Right hindlimb (tissue), 1 donor: ENCODE data around the gene DDX39B.
"Not testable (repeated sequence)": the region's sequence is repeated elsewhere in the genome, so short reads cannot be mapped to it uniquely, and the experiment has no call there.

Experiments
- DNase-seq: peaks from one replicate; pipeline ENCODE4 v3.0.0-alpha.2; 2018

The DDX39B gene

GRCh38 chr6:31575335-31575901 is 33.6 kb upstream of the DDX39B start, which contains the start of gene TNF:
Gene TNF (plus strand): TSS chr6:31575565. CDS start chr6:31575742, 177 bp downstream.
- no peak for DNase-seq

- no peak for DNase-seq
Observed at GRCh38 chr6:31574106-31575061, 32.6 kb upstream of the DDX39B start.

GRCh38 chr6:31573239-31574105 is 31.7 kb upstream of the DDX39B start:
- no peak for DNase-seq

DNA sequence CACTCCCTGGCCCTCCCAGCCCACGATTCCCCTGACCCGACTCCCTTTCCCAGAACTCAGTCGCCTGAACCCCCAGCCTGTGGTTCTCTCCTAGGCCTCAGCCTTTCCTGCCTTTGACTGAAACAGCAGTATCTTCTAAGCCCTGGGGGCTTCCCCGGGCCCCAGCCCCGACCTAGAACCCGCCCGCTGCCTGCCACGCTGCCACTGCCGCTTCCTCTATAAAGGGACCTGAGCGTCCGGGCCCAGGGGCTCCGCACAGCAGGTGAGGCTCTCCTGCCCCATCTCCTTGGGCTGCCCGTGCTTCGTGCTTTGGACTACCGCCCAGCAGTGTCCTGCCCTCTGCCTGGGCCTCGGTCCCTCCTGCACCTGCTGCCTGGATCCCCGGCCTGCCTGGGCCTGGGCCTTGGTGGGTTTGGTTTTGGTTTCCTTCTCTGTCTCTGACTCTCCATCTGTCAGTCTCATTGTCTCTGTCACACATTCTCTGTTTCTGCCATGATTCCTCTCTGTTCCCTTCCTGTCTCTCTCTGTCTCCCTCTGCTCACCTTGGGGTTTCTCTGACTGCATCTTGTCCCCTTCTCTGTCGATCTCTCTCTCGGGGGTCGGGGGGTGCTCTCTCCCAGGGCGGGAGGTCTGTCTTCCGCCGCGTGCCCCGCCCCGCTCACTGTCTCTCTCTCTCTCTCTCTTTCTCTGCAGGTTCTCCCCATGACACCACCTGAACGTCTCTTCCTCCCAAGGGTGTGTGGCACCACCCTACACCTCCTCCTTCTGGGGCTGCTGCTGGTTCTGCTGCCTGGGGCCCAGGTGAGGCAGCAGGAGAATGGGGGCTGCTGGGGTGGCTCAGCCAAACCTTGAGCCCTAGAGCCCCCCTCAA is 30.5 kb upstream of the DDX39B start, which contains the start of gene LTA:
TSS of gene LTA (plus strand) at position 249 of the 871 bp plus-strand sequence. CDS start at position 703, 454 bp downstream.
- DNase-seq = no peak

GRCh38 chr6:31569861-31570536 is 28.2 kb upstream of the DDX39B start:
- DNase-seq = no peak

DNA sequence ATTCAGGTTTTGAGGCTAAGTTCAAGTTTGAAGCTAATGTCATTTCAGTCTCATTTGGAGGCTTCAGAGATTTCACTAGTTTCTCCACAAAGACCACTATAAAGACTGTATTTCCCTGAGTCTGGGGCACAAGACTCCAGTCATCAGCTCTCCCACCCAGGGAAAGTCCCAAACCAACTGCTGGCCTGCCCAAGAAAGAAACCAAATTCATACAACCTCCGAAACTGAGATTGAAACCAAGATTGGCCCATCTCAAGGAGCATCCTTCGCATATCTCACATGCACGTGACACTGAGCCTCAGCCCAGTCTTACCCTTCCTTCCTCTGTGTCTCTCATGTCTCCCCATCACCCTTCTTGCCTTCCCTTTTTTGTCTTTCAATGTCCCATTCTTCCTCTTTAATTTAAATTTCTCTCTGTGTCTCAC is 26.7 kb upstream of the DDX39B start:
- DNase-seq = no peak

GRCh38 chr6:31567531-31568370 is 25.9 kb upstream of the DDX39B start:
- no peak for DNase-seq

DNA sequence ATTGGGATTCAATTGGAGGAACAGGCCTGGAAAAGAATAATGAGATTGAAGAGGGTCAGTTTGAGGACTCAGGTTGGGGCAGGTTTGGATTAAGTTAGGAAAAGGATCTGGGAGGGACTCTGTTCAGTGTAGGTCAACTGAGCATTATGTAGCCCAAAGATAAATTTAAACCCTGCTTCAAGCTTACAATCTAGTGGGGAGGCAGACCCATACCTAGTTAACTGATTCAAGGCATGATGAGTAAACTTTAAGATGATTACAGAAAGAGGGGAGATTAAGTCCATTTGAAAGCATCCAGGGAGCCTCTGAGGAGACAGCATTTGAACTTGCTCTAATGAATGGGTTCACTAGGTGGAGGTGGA is 18.9 kb upstream of the DDX39B start:
- DNase-seq = no peak

GRCh38 chr6:31559958-31560696 is 18.3 kb upstream of the DDX39B start:
- no peak for DNase-seq

DNA sequence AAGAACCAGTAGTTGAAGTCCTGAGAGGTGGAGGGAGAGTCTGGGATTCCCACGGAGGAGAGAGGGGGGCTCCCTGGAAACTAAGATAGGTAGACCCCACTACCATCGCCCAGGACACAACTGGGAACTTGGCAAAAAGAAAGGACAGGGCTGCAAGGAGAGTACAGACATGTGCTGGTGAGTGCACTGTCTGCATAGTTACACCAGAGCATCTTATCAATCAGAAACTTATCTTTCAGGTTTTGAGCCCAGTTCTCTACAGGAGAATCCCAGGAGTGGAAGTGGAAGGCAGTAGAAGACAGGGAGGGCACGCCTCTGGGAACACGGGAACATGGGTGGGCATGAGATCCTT is 17.8 kb upstream of the DDX39B start:
- DNase-seq = no peak

GRCh38 chr6:31558631-31559500 is 17.1 kb upstream of the DDX39B start:
- DNase-seq = no peak

DNA sequence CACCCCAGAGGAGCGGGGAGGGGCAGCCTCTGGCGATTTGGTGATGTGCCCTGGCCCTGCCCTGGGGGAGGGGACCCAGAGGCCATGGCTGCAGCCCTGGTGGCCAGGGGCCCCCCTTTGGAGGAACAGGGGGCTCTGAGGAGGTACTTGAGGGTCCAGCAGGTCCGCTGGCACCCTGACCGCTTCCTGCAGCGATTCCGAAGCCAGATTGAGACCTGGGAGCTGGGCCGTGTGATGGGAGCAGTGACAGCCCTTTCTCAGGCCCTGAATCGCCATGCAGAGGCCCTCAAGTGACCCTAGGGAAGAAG is 16.5 kb upstream of the DDX39B start:
- no peak for DNase-seq

DNA sequence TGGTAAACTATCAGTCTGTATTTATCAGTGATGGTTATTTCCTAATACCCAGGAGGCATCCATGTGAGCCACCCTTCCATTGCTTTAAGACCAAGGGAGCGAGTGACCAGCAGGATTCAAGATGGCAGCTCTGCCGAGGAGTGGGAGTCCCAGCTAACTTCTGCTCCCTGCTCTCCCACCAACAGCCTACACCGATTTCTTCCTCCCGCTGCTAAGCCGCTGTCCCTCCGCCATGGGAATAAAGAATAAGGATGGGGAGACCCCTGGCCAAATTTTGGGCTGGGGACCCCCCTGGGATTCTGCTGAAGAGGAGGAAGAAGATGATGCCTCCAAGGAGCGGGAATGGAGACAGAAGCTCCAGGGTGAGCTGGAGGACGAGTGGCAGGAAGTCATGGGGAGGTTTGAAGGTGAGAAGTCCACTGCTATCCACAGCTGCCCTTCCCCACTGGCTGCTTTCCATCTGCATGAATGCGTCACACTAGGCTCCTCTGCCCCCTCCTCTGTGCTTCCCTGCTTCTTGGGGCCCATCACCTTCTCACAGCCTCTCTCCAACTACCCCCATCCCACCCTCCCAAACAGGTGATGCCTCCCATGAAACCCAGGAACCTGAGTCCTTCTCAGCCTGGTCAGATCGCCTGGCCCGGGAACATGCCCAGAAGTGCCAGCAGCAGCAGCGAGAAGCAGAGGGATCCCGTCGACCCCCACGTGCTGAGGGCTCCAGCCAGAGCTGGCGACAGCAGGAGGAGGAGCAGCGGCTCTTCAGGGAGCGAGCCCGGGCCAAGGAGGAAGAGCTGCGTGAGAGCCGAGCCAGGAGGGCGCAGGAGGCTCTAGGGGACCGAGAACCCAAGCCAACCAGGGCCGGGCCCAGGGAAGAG is 15.9 kb upstream of the DDX39B start:
- no peak for DNase-seq

- no peak for DNase-seq
Observed at GRCh38 chr6:31556307-31556706, 14.5 kb upstream of the DDX39B start.

DNA sequence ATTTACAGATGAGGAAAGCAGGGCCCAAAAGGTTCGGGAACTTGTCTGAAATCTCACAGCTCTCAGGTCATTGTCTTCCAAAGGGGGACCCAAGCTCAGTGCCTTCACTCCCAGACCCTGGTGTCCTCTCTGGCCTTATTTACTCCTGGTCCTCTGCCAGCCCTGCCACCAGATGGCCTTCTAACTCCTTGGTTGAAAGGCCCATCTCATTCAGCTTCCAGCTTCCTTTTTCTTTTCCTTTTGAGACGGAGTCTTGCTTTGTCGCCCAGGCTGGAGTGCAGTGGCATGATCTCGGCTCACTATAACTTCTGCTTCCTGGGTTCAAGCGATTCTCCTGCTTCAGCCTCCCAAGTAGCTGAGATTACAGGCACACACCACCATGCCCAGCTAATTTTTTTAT is 9.6 kb upstream of the DDX39B start:
- DNase-seq = not testable (repeated sequence)

DNA sequence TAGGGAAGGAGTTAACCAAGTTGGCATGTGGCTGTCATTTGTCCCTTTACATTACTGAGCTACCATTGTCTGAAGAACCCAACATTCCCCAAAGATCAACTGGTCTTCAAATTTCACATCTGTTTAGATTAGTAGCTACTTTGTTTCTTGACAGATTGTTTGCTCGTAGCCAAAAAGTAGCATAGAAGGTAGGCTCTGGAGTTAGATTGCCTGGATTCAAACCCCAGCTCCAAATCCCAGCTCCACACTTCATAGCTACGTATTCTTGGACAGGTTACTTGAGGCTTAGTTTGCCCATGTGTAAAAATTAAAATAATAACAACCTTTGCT is 6.7 kb upstream of the DDX39B start:
- no peak for DNase-seq

DNA sequence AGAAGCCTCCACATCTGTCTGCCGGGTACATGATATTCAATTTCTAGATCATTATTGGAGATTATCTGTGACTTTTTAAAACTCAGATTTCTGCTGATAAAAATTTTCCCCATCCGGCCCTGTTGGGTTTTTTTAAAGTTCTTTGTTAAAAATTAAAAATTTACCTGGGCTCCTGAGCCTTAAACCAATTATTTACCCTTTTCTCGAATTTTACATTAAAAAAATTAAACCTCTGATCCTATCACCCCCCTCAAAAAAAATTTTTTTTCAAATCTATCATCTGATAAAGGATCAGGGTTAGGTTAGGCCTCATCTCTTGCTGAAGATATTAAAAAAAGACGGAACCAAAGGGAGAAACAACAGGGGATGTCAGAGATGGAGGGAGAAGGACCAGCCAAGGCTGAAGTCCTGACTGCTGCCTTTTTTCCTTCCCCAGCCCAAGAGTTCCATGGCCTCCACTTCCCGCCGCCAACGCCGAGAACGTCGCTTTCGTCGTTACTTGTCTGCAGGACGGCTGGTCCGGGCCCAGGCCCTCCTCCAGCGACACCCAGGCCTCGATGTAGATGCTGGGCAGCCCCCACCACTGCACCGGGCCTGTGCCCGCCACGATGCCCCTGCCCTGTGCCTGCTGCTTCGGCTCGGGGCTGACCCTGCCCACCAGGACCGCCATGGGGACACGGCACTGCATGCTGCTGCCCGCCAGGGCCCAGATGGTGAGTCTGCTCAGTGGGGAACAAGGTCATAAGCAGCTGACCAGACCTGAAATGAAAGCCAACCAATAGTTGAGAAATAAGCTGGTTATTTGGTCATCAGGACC is 6.1 kb upstream of the DDX39B start:
- DNase-seq = no peak
